GM19238 (cell line): ENCODE measurements around the gene PPP6R3.

Source experiments
- DNase-seq: peaks from one replicate; pipeline ENCODE4 v3.0.0; 2011; ENCODE audit warnings: low spot score; ENCODE audit not compliant: insufficient read length

Gene PPP6R3

DNA sequence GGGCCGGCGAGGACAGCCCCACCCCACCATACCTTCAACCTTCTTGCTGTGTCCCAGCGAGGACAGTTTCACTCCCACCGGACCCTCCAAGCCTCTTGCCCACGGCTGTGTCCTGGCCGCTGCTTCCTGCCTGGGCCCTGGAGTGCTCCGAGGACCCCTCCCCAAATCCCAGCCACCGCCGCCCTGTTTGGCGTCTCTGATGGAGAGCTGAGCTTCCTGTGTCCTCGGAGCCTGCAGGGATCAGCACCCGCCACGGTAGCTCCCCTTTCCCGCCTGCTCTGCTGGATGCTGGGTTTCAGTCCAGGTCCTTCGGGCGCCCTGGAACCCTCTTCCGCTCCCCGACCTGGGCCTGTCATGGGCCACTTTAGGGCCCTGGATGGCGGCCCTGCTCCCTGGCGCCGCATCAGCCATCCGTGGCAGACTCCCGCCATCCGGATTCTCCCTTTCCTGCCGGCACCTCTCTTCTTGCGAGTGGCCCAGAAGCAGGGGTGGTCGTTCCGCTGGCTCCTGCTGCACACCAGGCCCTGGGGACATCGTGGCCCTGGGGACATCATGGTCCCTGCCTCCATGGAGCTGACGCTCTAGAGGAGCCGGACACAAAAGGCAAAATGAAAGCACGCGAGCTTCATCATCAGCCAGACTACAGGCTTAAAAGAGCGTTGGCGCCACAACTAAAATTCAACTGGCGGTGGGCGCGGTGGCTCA lies 189.5 kb downstream of the PPP6R3 start:
- no peak for DNase-seq

DNA sequence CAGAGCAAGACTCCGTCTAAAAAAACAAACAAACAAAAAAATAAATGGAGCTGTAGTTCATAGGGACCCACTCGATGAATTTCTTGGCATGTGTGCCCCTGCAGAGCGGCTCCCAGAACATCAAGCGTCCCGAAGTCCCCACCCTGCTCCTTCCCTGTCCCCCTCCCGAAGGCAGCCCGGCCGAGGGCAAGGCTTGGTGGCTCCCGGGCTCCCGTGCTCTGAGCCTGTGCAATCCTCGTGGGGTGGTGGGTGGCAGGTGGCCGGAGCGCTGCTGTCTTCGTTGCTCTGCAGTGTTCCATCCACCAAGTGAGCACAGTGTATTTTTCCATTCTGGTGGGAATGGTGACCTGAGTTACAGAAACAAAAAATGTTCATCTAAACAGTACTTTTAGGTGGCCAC lies 190.2 kb downstream of the PPP6R3 start:
- no peak for DNase-seq

DNA sequence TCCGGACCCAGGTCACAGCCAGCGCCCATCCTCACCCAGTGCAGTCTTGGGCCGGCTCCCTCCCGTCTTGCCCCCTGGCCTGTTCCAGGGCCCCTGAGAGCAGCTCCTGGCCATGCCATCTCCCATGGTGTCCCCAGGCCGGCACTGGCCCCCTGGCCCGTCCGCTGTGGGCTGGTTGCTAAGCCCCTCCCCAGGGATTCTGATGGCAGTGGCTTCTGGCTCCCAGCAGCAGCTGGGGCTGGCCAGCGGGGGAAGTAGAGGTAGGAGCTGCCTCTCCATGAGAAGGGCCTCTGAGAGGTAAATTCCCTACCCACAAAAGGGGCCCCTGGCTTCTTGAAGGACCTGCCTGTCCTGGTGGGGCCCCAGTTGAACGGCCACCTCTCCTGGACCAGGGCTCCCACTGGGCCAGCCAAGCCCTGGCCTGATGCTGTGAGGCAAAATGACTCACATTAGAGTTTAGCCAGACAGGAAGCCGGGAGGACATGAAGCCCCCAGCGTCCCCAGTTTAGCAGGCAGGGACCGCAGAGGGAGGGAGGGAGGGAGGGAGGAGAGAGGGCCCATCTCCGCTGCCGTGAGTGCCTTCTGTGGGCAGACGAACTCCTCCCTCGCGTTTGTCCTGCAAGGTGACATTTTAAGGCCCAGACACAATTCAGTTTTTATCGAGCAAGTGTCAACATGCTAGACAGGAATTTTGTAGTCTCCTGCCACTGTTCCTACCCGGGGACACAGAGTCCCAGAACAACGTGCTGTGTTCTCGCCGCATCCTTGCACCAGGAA lies 190.8 kb downstream of the PPP6R3 start:
- no peak for DNase-seq

DNA sequence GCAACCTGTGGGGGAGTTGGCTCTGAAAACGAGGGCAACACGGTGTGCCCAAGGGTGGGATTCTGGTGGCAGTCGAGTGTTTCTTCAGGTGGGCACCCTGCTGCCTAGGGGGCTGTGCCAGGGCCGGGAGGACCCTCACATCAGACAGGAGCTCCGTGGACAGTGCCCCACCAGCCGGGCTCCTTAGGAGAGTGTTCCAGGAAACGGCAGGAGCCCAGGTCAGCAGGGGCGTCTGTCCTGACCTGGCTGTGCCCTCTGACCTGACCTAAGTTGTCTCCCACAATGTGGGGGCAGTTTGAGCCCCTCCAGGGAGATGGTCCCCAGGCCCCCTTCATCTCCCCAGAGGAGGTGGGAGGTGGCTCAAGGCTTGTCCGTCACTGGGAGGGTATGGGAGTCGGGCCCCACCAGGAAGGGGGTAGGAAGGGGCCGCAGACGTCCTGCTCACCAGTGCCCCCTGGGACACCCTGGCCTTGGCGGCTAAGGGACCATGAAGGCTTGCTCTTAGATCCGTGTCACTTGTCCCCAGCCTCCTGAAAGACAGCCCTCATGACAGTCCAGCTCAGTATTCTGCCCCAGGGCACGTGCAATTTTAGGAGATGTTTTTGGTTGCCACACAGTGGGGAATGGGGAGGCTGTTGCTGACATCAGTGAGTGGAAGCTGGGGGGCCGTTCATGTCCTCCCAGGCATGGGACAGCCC lies 191.6 kb downstream of the PPP6R3 start:
- DNase-seq: no peak

DNA sequence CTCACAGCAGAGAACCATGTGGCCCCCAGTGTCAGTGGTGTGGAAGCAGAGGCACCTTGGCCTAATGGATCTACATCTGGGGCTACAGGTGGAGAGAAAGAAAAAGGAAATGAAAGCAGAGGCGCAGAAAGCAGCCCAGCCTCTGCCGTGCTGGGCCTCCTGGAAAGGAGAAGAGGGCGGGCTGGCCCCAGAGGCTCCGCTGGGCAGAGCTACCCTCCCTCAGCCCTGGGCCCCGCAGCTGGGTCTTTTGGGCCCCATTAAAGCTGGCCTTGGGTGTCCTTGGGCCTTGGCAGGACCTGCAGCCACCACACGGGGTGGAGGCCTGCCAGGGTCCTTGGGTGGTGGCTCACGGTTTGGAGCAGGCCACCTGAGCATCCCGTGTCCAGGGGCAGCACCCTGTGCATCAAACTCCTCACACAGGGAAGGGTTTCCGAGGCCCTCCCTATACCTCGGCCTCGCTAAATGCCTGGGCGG lies 192.2 kb downstream of the PPP6R3 start:
- no peak for DNase-seq

DNA sequence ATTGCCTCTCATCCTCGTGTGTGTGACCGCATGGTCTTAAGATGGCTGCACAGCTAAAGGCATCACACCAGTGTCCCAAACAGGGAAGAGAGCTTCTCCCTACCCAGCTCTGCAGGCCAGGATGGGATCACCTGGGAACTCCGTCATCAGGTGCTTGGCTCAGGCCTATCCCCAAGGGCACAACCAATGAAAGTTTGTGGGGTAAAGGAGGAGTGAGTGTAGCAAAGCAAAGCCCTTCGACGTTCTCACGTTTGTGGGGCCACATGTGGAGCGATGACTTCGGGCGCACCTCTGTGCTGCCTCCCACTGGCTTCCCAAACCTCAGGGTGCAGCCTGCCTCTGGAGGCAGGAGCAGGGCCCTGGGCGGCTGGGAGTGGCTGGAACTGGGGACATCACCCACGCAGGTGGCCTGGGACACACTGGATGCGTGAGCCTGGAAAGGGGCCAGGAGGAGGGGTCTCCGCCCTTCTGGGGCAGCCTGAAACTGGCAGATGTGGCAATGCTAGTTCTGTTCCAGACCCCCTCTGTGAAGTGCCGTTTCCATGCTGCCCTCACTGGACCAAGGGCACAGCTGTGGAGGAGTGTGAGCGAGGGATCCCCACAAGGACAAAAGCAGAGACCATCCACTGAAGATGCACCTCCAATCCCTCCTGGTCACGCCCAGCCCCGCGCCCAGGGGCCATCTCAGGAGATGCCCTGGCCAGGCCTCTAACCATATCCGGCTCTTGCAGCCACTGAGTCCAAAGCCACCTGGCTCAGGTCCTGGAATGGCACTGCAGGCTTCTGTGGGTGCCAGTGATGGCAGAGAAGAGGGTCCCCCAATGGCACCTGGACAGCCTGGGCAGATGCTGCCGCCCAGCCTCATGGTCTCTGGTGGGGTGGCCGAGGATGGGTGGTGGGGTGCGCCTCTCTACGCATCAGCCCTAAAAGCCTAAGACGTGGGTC lies 193.2 kb downstream of the PPP6R3 start:
- DNase-seq: no peak

DNA sequence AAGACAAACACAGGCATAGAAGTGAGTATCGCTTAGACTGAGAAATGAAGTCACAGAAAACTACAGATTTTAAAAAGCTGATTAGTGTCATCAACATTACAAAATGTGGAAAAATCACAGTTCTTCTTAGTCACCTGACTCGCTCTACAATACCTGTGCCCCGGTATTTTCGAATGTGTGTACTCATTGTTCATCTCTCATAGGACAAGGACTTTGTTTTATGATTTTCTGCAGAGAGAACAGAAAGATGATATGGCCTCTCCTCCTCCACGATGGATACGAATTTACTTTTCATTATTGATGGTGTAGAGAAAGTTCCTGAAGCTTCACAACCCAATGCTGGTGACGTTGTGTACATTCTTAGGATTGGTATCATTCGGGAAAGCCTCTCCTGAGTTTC lies 194.4 kb downstream of the PPP6R3 start:
- DNase-seq: no peak

DNA sequence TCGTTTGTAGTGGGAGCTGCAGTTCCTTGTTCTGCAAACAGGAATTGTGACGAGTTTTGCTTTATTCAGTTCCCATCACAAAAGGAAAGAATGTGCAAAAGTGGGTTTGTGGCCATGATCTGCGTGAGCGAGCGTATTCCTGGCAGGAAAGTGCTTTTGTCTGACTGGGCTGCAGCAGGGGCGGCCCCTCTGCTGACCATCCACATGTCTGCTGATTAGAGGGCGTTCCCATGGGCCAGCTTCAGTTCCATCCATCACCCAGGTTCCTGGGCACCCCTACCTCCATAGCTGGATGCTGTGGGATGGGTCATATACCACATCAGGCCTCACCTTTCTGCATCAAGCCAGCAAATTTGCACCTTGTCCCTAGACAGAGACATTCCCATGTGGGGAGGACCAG lies 194.9 kb downstream of the PPP6R3 start:
- no peak for DNase-seq

DNA sequence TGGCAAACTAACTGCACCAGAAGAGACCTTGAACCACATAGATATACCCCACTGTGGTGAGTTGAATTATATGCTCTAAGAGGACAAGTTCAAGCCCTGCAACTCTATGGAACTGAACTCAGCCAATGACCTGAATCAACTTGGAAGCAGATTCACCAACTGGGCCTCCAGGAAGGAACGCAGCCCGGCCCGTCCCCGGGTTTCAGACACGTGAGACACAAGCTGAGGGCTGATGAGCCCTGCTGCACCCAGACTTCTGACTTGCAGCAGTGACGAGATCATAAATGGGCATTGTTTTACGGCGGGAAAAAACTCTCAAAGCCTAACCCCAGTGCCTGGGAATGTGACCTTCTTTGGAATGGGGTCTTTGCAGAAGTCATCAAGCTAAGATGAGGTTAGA lies 195.3 kb downstream of the PPP6R3 start:
- no peak for DNase-seq

DNA sequence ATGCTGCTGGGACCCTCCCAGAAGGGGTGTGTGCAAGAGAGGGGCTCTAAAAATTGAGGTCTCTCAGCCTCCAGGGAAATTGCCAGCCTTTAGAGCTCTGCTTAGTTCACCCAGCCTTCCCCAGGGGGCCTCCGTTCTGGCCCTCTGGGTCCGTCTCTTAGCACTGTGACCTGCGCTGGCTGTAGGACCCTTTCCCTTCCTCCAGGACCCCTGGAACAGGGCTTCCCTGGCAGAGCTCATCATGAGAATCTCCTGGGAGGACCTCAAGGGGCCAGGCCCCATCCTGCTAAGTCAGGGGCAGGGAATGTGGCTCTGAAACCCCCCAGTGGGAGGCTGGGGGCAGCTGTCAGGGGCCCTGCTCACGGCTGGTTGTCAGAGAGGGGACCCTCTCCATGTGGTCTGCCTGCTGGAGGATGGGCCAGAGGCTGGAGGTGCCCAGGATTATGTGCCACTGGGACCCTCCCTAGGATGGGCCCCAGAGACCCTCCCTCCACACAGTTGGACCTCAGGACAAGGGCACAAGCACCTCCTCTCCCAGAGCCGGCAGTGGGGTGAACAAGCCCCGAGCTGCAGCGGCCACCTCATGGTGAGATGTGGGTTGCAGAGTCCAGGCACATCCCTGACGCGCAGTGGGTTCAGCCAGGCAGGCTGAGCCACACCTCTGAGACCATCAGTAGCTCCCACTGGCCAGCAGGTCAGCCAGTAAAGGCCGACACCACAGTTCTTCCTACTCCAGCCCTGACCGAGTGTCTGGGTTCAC lies 196.6 kb downstream of the PPP6R3 start:
- DNase-seq: no peak

DNA sequence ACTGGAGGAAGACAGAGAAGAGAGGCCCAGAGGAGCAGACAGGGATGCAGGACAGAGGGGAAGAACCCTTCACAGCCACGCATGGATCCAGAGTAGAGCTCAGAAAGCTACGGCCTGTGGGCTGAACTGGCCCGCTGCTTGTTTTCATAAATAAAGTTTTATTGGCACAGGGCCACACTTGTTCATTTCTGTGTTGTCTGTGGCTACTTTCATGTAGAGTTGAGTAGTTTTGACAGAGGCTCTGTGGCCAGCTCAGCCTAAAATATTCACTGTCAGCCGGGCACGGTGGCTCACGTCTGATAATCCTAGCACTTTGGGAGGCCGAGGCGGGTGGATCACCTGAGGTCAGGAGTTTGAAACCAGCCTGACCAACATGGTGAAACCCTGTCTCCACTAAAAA lies 197.5 kb downstream of the PPP6R3 start:
- DNase-seq: no peak

DNA sequence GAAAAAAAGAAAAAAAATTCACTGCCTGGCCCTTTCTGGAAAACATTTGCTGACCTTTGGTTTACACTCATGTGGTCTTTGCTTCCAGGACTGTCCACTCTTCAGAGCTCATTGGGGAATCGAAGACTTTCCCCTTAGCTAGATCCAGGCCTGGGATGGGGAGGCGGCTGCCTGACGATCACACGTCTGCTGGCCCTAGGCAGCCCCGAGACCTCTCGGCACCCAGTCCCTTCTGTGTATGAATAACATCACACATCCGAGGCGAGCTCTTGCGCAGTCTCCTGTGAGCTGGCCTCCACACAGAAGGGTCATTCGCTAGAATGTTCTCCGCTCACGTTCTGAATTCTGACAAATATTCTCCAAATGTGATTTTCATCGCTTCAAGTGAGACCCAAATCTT lies 198.1 kb downstream of the PPP6R3 start:
- no peak for DNase-seq

DNA sequence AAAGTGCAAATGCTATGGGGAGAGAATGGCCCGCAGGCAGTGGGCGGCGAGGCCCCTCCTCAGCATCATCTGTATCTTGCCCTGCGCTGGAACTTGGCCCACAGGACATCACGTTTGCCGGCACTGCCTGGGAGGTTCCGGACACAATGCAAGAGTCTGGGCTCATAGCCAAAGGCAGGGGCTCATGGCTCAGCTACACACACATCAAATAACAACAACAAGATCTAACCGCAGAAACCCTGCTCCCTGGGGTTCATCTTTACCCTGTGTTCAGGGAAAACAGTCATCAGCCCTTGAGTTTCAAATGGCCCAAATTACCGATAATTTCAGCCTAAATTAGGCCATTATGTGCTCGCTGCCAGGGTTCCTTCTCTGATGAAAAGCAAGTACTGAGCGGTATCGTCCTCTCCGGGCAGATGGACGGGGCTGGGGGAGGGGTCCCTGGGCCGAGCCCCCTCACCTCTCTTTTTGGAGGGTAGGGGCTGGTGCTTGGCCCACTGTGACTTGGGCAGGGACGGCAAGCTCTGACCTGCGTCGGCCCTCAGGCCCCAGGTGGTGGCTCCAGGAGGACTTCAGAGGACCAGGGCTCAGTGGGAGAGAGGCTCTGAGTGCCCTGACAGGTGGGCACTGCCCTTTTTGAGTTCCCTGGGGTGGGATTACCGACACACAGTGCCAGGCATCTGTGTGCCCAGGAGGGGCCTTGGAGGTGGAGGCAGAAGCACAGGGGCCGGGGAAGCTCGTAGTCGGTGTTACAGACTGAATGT lies 198.8 kb downstream of the PPP6R3 start:
- DNase-seq: no peak

DNA sequence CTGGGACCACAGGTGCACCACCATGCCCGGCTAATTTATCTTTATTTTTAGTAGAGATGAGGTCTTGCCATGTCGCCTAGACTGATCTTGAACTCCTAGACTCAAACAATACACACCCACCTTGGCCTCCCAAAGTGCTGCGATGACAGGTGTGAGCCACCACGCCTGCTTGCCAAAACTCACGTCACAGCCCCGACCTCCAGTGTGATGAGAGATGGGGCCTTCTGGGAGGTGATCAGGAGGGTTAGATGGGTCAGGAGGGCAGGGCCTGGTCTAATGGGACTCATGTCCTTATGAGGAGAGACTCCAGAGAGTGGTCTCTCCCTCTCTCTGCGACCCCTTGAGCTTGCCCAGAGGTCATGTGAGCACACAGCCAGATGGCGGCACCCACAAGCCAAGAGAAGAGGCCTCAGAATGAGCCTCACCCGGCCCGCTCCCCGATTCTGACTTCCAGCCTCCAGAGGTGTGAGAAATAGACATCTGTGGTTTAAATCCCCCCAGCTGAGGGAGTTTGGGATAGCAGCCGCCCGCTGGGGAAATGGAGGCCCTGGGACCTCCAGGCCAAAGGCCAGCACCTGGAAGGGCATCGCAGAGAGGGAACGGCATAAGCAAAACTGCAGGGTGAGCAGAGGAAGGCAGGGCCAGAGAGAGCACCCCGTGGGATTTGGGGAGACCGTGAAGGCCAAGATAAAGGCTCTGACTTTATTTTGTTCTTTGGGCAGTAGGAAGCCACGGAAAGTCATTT lies 199.7 kb downstream of the PPP6R3 start:
- no peak for DNase-seq

DNA sequence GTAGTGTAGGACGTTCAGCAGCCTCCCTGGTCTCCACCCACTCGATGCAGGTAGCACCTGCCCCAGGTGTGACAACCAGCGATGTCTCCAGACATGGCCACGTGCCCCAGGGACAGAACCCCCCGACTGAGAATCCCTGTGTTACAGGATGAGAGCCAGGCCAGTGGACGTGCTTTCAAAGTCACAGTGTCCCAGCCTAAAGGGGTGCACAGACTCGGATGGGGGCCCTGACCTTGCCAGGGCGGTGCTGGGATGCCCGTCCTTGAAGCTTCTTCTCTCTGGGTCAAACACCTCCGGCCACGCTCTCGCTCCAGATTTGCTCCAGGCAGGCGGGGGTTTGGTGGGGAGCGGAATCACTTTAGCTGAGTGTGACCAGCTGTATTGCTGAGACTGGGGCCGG lies 200.5 kb downstream of the PPP6R3 start:
- no peak for DNase-seq

DNA sequence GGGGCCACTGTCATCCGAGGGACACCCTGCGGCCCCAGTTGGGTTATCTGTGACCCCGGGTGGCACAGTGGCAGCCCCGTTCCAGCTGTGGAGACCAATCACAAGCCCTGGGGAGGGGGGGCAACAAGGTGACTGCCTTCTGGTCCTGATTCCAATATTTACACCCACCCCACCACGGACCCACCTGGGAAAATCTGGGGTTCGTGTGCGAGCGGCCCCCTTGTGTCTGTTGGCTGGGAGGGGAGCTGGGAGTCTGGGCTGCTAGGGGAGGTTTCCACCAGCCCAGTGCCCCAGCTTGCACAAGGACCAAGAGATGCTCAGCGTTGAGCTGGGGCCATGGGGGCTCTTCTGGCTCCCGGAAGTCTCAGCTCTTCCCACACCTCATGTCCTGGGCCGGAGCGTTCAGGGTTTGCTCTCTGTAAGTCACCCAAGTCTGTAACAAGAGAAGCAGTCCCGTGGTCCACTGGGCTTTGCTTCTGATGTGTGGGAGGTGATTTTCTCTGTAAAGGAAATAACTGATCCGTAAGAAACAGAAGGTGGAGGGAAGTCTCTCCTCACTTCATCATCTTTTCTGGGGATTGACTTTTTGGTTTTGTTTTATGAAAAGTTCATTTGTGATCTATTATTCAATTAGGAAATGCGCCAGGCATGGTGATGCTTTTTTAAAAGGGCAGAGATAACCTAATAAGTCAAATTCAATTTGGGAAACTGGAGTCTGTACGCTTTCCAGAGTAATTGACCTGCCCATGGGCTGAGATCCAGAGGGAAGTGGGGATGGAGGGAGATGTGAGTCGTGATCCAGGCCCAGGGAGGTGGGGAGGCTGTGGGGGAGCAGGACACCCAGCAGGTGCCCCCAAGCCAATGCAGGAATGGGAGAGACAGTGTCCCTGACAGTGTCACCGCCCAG lies 201.4 kb downstream of the PPP6R3 start:
- no peak for DNase-seq

DNA sequence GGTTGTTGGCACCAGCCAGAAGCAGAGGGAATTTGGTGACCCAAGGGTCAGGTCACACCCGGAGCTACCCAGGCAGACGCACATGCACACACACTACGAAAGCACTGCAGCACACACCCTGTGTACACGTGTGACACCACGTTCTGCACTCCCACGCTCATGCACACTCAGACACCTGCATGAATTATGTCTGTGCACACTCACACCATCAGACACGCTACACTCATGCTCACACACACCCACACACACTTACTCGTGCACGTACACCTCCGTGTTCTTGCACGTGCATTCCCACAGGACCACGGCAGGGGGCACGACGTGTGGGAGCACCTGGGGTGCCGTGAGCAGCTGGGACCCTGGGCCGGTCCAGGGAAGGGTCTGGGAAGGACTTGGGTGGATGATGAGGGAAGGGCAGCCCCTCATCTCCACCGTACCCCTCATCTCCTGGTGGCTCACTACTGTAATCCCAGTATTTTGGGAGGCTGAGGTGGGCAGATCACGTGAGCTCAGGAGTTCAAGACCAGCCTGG lies 203.0 kb downstream of the PPP6R3 start:
- DNase-seq: no peak

DNA sequence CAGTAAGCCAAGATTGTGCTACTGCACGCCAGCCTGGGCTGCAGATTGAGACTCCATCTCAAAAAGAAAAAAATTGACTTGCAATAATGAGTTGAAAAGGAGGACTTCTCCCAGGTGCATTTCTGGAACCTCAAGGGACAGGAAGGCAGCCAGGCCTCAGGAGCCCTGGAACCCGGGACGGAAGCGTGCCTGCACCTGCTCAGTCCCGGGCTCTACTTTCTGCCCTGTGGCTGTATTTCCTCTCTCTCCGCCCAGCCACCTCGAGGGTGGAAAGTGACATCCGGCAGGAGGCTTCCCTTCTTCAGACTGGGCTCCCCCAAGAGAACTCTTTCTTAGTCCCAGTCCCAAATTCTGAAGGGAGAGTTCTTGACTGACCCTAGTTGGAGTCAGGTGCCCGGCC lies 203.6 kb downstream of the PPP6R3 start:
- no peak for DNase-seq
